CD14-positive monocyte (primary cell): Measurements from ENCODE around the gene DYNLT2. TPM values are rescaled to one million over a fixed set of nuclear protein-coding genes. Genes with fewer than 3 reads are reported as not detected.

ENCODE experiments used
- DNase-seq, 3 donors: peaks; one replicate each; pipeline ENCODE4 v3.0.0-alpha.2; 2011 to 2022
- H2AFZ ChIP-seq: 2 replicates; pipeline ENCODE4 v1.6.0; 2012; ENCODE audit warnings: mild to moderate bottlenecking, low read depth, low read length, inconsistent platforms; ENCODE audit not compliant: insufficient read depth, poor library complexity, severe bottlenecking
- H3K27ac ChIP-seq, 2 donors: 1 replicate in 1 of 2; 2 replicates in 1 of 2; pipeline ENCODE4 v1.5.1; 2012 to 2013; ENCODE audit warnings: low read length in 2 of 2, control low read depth in 1 of 2, inconsistent platforms in 1 of 2, low read depth in 1 of 2, mild to moderate bottlenecking in 1 of 2
- H3K27me3 ChIP-seq, 2 donors: one replicate each; pipeline versions ENCODE4 v1.6.0 to v1.6.1; 2011 to 2013; ENCODE audit warnings: low read length in 2 of 2; ENCODE audit not compliant: control insufficient read depth in 2 of 2, insufficient read depth in 2 of 2
- H3K36me3 ChIP-seq, 2 donors: replicated peaks in 1 of 2; 1 replicate in 1 of 2; 2 replicates in 1 of 2; pipeline versions ENCODE4 v1.5.1 to v1.6.1; 2012 to 2013; ENCODE audit warnings: low read length in 2 of 2, control low read depth in 1 of 2, inconsistent platforms in 1 of 2, mild to moderate bottlenecking in 1 of 2; ENCODE audit not compliant: insufficient read depth in 2 of 2, control insufficient read depth in 1 of 2
- H3K4me1 ChIP-seq, 2 donors: 1 replicate in 1 of 2; 2 replicates in 1 of 2; pipeline versions ENCODE4 v1.5.1 to v1.6.1; 2012 to 2013; ENCODE audit warnings: low read length in 2 of 2, control low read depth in 1 of 2, inconsistent platforms in 1 of 2, mild to moderate bottlenecking in 1 of 2, moderate library complexity in 1 of 2; ENCODE audit not compliant: insufficient read depth in 2 of 2, control insufficient read depth in 1 of 2
- H3K4me2 ChIP-seq: replicated peaks from 2 replicates; pipeline ENCODE3; 2012; ENCODE audit warnings: low read length, moderate library complexity, mild to moderate bottlenecking; ENCODE audit not compliant: poor library complexity, severe bottlenecking; ENCODE audit errors: extremely low read depth
- H3K4me3 ChIP-seq, 3 experiments: fragments of 200-600 bp in 1 of 3; sonication (generic) in 1 of 3; replicated peaks in 1 of 3; 1 replicate in 2 of 3; 2 replicates in 1 of 3; pipeline ENCODE4 v1.5.1; 2011 to 2013; ENCODE audit warnings: low read length in 3 of 3, mild to moderate bottlenecking in 3 of 3, control low read depth in 2 of 3, low read depth in 2 of 3, inconsistent platforms in 1 of 3, moderate library complexity in 1 of 3
- H3K79me2 ChIP-seq: 2 replicates; pipeline ENCODE4 v1.6.0; 2012; ENCODE audit warnings: mild to moderate bottlenecking, control low read depth, inconsistent platforms, low read length, moderate library complexity; ENCODE audit not compliant: insufficient read depth
- H3K9ac ChIP-seq: 2 replicates; pipeline ENCODE4 v1.6.0; 2017; ENCODE audit warnings: low read length, mild to moderate bottlenecking; ENCODE audit not compliant: insufficient read depth, poor library complexity, severe bottlenecking
- H3K9me3 ChIP-seq, 2 donors: replicated peaks in 1 of 2; 1 replicate in 1 of 2; 2 replicates in 1 of 2; pipeline versions ENCODE4 v1.5.1 to v1.6.1; 2012 to 2013; ENCODE audit warnings: low read length in 2 of 2, control low read depth in 1 of 2; ENCODE audit not compliant: control insufficient read depth in 1 of 2, insufficient read depth in 1 of 2
- H4K20me1 ChIP-seq: 2 replicates; pipeline ENCODE4 v1.6.0; 2012; ENCODE audit warnings: mild to moderate bottlenecking, low read length, control low read depth, moderate library complexity; ENCODE audit not compliant: insufficient read depth
- H3K27ac Mint-ChIP-seq, 7 donors: one replicate each; pipeline ENCODE4 v1.8.0; 2020; ENCODE audit warnings: mild to moderate bottlenecking in 7 of 7, mixed read lengths in 7 of 7, moderate library complexity in 6 of 7, inconsistent platforms in 2 of 7
- H3K27me3 Mint-ChIP-seq, 3 donors: one replicate each; pipeline ENCODE4 v1.8.0; 2021 to 2022; ENCODE audit warnings: low read depth in 3 of 3, mild to moderate bottlenecking in 3 of 3, mixed read lengths in 3 of 3, moderate library complexity in 3 of 3, inconsistent platforms in 1 of 3
- H3K36me3 Mint-ChIP-seq, 2 donors: one replicate each; pipeline ENCODE4 v1.8.0; 2020; ENCODE audit warnings: mixed read lengths in 2 of 2, inconsistent platforms in 1 of 2, mild to moderate bottlenecking in 1 of 2
- H3K4me1 Mint-ChIP-seq: one replicate; pipeline ENCODE4 v1.8.0; 2020; ENCODE audit warnings: mild to moderate bottlenecking, mixed read lengths
- H3K4me3 Mint-ChIP-seq, 2 donors: one replicate each; pipeline ENCODE4 v1.8.0; 2020; ENCODE audit warnings: mild to moderate bottlenecking in 2 of 2, mixed read lengths in 2 of 2, moderate library complexity in 1 of 2
- H3K9me3 Mint-ChIP-seq, 7 donors: one replicate each; pipeline ENCODE4 v1.8.0; 2020 to 2022; ENCODE audit warnings: mixed read lengths in 7 of 7, mild to moderate bottlenecking in 6 of 7, moderate library complexity in 6 of 7, inconsistent platforms in 2 of 7
- WGBS: methylation state at CpG from one replicate; pipeline ENCODE4 v1.1.5; 2013; ENCODE audit warnings: missing lambda C conversion rate; ENCODE audit not compliant: insufficient coverage; 5-methylcytosine and 5-hydroxymethylcytosine counted together
- intact Hi-C, 2 donors: fragments of 100-400 bp; cut with micrococcal nuclease; formaldehyde crosslinking; loops; one replicate each; pipeline versions ENCODE4 v1.15.0 to v1.15.1; 2023
- polyA plus RNA-seq, 3 donors: library from polyadenylated mRNA; depleted of rRNA in 1 of 3; unstranded in 2 of 3; stranded (reverse) in 1 of 3; fragments of 300-500 nt in 2 of 3; fragments of >200 nt in 1 of 3; fragmentation: Illumina TruSeq in 2 of 3; gene quantifications; 1 replicate in 2 of 3; 2 replicates in 1 of 3; pipeline ENCODE4 v1.2.3, GENCODE V29; 2012 to 2021
- TF ChIP-seq, protein P1 (sequence below): fragments of 200-600 bp; IDR thresholded peaks from one replicate; pipeline ENCODE4 v1.8.0; 2022; ENCODE audit warnings: antibody characterized with exemption, mild to moderate bottlenecking

The DYNLT2 gene
- polyA plus RNA-seq, 3 donors = 0.19 to 1.5 (median 0.86) TPM

DNA sequence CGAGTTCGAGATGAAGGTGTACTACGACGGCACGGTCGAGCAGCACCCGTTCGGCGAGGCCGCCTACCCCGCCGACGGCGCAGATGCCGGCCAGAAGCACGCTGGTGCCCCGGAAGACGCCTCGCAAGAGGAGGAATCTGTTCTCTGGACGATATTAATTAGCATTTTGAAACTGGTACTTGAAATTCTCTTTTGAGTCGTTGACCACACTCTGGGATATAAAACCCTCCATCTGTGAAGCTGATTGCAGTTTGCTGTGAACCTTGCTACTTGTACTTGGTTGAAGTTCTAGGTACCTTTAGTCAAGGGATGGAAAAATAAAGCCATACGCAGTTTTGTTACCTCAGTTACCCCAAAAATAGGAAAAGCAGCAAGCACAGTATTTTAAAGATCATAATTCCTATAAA is 48.5 kb downstream of the DYNLT2 start:
- Histone ChIP-seq H3K27me3 (no peaks in the 10 kb centered on the region), H3K27ac (peak overlapping the region; percentile 83 to 94), H3K79me2 (peaks cover 36% of the 10 kb centered on the region), H2AFZ (peak overlapping the region; percentile 98), H3K4me1 (peaks cover 32 to 43% of the 10 kb centered on the region in 2 donors), H3K36me3 (peaks cover 4 to 21% of the 10 kb centered on the region in 2 donors), H4K20me1 (peaks cover 13% of the 10 kb centered on the region), H3K4me2 (peak overlapping the region; percentile 95), H3K9ac (peak overlapping the region; percentile 96), H3K9me3 (no peaks in the 10 kb centered on the region), H3K4me3 (peak overlapping the region; percentile 63 to 95 (median 84))
- H3K9me3 Mint-ChIP-seq = peaks cover 0 to 1% (median 0%) of the 10 kb centered on the region in 7 donors
- H3K36me3 Mint-ChIP-seq = peaks cover 9 to 15% of the 10 kb centered on the region in 2 donors
- WGBS = 6% methylated on average over 13 of the region's 22 CpGs
- H3K4me1 Mint-ChIP-seq = peaks cover 43% of the 10 kb centered on the region
- intact Hi-C loops = loop anchor here (2.0 to 10.0 kb wide), 6 partner anchors 20 to 849 kb away; partner anchors contain the start of genes DYNLT2 (in 2 of the 2), ERMARD (in 2 of the 2), PSMB1 (in 2 of the 2) and TBP (in 2 of the 2)
- peak overlapping the region; percentile 85 to 93 (median 87) for H3K27ac Mint-ChIP-seq
- TF ChIP-seq, protein P1, sequence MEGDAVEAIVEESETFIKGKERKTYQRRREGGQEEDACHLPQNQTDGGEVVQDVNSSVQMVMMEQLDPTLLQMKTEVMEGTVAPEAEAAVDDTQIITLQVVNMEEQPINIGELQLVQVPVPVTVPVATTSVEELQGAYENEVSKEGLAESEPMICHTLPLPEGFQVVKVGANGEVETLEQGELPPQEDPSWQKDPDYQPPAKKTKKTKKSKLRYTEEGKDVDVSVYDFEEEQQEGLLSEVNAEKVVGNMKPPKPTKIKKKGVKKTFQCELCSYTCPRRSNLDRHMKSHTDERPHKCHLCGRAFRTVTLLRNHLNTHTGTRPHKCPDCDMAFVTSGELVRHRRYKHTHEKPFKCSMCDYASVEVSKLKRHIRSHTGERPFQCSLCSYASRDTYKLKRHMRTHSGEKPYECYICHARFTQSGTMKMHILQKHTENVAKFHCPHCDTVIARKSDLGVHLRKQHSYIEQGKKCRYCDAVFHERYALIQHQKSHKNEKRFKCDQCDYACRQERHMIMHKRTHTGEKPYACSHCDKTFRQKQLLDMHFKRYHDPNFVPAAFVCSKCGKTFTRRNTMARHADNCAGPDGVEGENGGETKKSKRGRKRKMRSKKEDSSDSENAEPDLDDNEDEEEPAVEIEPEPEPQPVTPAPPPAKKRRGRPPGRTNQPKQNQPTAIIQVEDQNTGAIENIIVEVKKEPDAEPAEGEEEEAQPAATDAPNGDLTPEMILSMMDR = no peak
- no peaks in the 10 kb centered on the region for H3K27me3 Mint-ChIP-seq
- peak overlapping the region; percentile 88 to 92 for H3K4me3 Mint-ChIP-seq
- no peak for DNase-seq

DNA sequence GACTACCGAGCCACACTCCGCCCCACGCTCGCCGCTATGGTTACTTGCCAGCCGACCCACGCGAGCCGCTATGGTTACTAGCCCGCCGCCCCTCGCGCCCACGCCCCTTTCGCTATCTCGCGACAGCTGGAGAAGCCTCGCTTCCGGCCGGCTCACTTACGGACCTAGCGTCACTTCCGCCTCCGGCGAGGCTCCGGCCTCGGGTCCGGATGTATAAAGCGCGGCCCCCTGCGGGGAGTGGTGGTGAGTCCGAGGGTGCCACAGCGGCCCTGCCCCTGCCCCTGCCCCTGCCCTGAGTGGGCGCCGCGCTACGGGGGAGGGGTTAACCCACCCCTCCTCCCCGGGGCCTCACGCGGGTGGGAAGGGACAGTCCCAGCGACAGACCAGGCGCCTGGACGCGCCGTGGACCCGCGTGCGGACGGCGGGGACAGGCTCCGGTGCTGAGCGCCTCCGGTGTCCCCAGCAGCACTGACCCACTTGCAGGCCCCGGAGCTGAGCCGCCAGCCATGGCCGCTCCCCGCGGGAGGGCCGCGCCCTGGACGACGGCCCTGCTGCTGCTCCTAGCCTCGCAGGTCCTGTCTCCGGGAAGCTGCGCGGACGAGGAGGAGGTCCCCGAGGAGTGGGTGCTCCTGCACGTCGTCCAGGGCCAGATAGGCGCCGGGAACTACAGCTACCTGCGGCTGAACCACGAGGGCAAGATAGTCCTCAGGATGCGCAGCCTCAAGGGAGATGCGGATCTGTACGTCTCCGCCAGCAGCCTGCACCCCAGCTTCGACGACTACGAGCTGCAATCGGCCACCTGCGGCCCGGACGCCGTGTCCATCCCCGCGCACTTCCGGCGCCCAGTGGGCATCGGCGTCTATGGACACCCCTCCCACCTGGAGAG is 49.2 kb downstream of the DYNLT2 start, which contains the start of the genes C6orf120 and WDR27:
Gene C6orf120 (plus strand): TSS at position 173 of the 886 bp plus-strand sequence. CDS start 334 bp downstream, at position 507.
Gene WDR27 (minus strand): TSS at position 76 of the 886 bp plus-strand sequence. CDS start 13,024 bp downstream, outside the sequence.
- Histone ChIP-seq H3K79me2 (peaks cover 36% of the 10 kb centered on the region), H3K27ac (peak within 1 kb of the TSS; percentile 83 to 94), H3K9ac (peak within 1 kb of the TSS; percentile 96), H2AFZ (peak within 1 kb of the TSS; percentile 98), H4K20me1 (peaks cover 13% of the 10 kb centered on the region), H3K4me2 (peak within 1 kb of the TSS; percentile 95), H3K36me3 (peaks cover 2 to 18% of the 10 kb centered on the region in 2 donors), H3K4me1 (peaks cover 32 to 43% of the 10 kb centered on the region in 2 donors), H3K27me3 (no peaks in the 10 kb centered on the region), H3K4me3 (peak within 1 kb of the TSS; percentile 63 to 95 (median 84)), H3K9me3 (peaks cover 0 to 4% of the 10 kb centered on the region in 2 donors)
- intact Hi-C loops = loop anchor here (2.0 to 10.0 kb wide), 6 partner anchors 21 to 850 kb away; partner anchors contain the start of genes DYNLT2 (in 2 of the 2), ERMARD (in 2 of the 2), PSMB1 (in 2 of the 2) and TBP (in 2 of the 2)
- TF ChIP-seq, protein P1 = no peak
- peaks cover 11 to 12% of the 10 kb centered on the region in 2 donors for H3K36me3 Mint-ChIP-seq
- WGBS = under 1% methylated on average over 92 of the region's 92 CpGs
- H3K9me3 Mint-ChIP-seq = peaks cover 0 to 6% (median 2%) of the 10 kb centered on the region in 7 donors
- H3K27me3 Mint-ChIP-seq = no peaks in the 10 kb centered on the region
- peak within 1 kb of the TSS; percentile 85 to 93 (median 89) for H3K27ac Mint-ChIP-seq
- H3K4me3 Mint-ChIP-seq = peak within 1 kb of the TSS; percentile 92 to 94
- peak; percentile 96 to 97 (median 96) for DNase-seq
- peaks cover 43% of the 10 kb centered on the region for H3K4me1 Mint-ChIP-seq
